Natural killer cell (primary cell): ENCODE data around the gene RTTN. TPM values are rescaled to one million over a fixed set of nuclear protein-coding genes. Genes with fewer than 3 reads are reported as not detected.

Source experiments
- ATAC-seq, 3 donors: fragments of 150-1000 bp in 2 of 3; fragments of 200-7000 bp in 1 of 3; cut with Tn5 transposase; 1 replicate in 1 of 3; 2 replicates in 2 of 3; pipeline ENCODE4 v1.10.0; 2021; ENCODE audit warnings: mild to moderate bottlenecking in 2 of 3, moderate library complexity in 2 of 3
- DNase-seq, 2 donors: peaks; one replicate each; pipeline versions ENCODE4 v3.0.0 to v3.0.0-alpha.2; 2013 to 2021; ENCODE audit warnings: mixed read lengths in 1 of 2
- H3K27ac ChIP-seq: one replicate; pipeline ENCODE4 v1.5.1; 2013; ENCODE audit warnings: mild to moderate bottlenecking, low read length
- H3K27me3 ChIP-seq: one replicate; pipeline ENCODE4 v1.6.1; 2013; ENCODE audit warnings: low read length; ENCODE audit not compliant: control insufficient read depth, insufficient read depth
- H3K36me3 ChIP-seq: one replicate; pipeline ENCODE4 v1.6.1; 2013; ENCODE audit warnings: low read length; ENCODE audit not compliant: control insufficient read depth, insufficient read depth
- H3K4me1 ChIP-seq: one replicate; pipeline ENCODE4 v1.6.1; 2013; ENCODE audit warnings: low read length; ENCODE audit not compliant: control insufficient read depth, insufficient read depth
- H3K4me3 ChIP-seq: one replicate; pipeline ENCODE4 v1.5.1; 2013; ENCODE audit warnings: low read length
- H3K9me3 ChIP-seq: one replicate; pipeline ENCODE4 v1.6.1; 2013; ENCODE audit warnings: low read length; ENCODE audit not compliant: control insufficient read depth, insufficient read depth
- H3K27ac Mint-ChIP-seq, 2 donors: one replicate each; pipeline ENCODE4 v1.8.0; 2022; ENCODE audit warnings: mild to moderate bottlenecking in 2 of 2, mixed read lengths in 2 of 2, moderate library complexity in 1 of 2
- H3K27me3 Mint-ChIP-seq, 2 donors: one replicate each; pipeline ENCODE4 v1.8.0; 2022; ENCODE audit warnings: low read depth in 2 of 2, mixed read lengths in 2 of 2
- H3K36me3 Mint-ChIP-seq: one replicate; pipeline ENCODE4 v1.8.0; 2022; ENCODE audit warnings: mixed read lengths
- H3K4me1 Mint-ChIP-seq, 2 donors: one replicate each; pipeline ENCODE4 v1.8.0; 2022; ENCODE audit warnings: mixed read lengths in 2 of 2
- H3K4me3 Mint-ChIP-seq: one replicate; pipeline ENCODE4 v1.8.0; 2022; ENCODE audit warnings: mild to moderate bottlenecking, moderate library complexity, mixed read lengths
- H3K9me3 Mint-ChIP-seq, 2 donors: one replicate each; pipeline ENCODE4 v1.8.0; 2022; ENCODE audit warnings: mixed read lengths in 2 of 2
- WGBS: methylation state at CpG from one replicate; pipeline ENCODE4 v1.1.7; 2013; ENCODE audit warnings: missing lambda C conversion rate; ENCODE audit not compliant: insufficient coverage; 5-methylcytosine and 5-hydroxymethylcytosine counted together
- intact Hi-C: fragments of 100-400 bp; cut with micrococcal nuclease; formaldehyde crosslinking; loops from one replicate; pipeline ENCODE4 v1.14.2; 2022
- total RNA-seq, 4 donors: library from RNA; stranded (reverse); fragments of 120-200 nt in 1 of 4; gene quantifications; one replicate each; pipeline versions ENCODE4 v1.2.3 to v1.2.4, GENCODE V29; 2013 to 2022
- TF ChIP-seq, protein P1 (sequence below): fragments of 200-600 bp; IDR thresholded peaks from one replicate; pipeline ENCODE4 v1.8.0; 2022; ENCODE audit warnings: antibody characterized with exemption

Gene RTTN
- total RNA-seq, 3 donors from 2014 or later (not counting 1 experiment from before 2014, with no cell fraction given) = 33.0 to 41.0 (median 35.5) TPM

DNA sequence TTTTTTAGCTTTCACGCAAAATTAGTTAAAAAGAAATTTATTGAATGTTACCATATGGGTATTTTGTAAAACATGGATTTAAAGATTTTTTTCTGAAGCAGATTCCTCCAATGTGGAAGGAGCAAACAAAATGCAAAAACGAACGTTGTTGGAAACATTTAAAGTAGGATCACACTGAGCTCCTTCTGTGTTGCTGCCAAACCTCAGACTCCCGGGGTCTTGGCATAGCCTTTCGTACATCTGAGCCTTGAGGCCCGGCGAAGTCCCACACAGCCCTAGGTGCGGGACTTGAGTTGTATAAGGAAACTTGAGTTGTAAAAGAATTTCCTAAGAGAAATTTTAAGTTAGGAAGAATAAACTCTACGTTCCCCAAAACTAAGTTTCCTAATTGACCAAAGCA, 205.8 kb downstream of the RTTN start:
- Mint-ChIP-seq H3K4me1 (peaks cover 8 to 13% of the 10 kb centered on the region in 2 donors), H3K27me3 (no peaks in the 10 kb centered on the region), H3K9me3 (no peaks in the 10 kb centered on the region), H3K27ac (no peak overlapping the region), H3K4me3 (no peak overlapping the region), H3K36me3 (peaks cover 5% of the 10 kb centered on the region)
- Histone ChIP-seq H3K9me3 (no peaks in the 10 kb centered on the region), H3K4me3 (no peak overlapping the region), H3K36me3 (peaks cover 3% of the 10 kb centered on the region), H3K4me1 (no peaks in the 10 kb centered on the region), H3K27me3 (no peaks in the 10 kb centered on the region), H3K27ac (no peak overlapping the region)
- TF ChIP-seq, protein P1, sequence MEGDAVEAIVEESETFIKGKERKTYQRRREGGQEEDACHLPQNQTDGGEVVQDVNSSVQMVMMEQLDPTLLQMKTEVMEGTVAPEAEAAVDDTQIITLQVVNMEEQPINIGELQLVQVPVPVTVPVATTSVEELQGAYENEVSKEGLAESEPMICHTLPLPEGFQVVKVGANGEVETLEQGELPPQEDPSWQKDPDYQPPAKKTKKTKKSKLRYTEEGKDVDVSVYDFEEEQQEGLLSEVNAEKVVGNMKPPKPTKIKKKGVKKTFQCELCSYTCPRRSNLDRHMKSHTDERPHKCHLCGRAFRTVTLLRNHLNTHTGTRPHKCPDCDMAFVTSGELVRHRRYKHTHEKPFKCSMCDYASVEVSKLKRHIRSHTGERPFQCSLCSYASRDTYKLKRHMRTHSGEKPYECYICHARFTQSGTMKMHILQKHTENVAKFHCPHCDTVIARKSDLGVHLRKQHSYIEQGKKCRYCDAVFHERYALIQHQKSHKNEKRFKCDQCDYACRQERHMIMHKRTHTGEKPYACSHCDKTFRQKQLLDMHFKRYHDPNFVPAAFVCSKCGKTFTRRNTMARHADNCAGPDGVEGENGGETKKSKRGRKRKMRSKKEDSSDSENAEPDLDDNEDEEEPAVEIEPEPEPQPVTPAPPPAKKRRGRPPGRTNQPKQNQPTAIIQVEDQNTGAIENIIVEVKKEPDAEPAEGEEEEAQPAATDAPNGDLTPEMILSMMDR = no peak
- WGBS = 96% methylated on average over 7 of the region's 9 CpGs
- intact Hi-C loops = no loop called here
- DNase-seq = no peak
- no peak for ATAC-seq

DNA sequence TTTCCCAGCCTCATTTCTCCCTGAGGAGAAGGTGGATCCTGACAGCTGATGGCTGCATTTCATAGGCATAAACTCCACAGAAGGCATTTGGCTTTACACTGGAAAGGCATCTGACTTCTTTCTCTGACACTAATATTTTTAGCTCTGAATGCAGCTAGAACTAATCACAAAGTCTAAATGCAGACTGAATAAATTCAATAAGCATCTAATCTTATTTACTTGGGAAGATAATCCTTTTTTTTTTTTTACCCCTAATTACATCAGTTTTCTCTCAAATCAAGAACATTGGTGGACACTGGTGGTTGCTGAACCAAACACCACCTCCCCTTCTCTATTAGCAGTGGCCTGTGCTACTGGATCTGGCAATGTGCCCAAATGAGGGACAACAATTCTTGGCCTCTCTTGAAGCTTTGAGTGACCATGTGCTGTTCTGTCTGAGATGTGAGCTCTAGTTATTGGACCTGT, 206.9 kb downstream of the RTTN start:
- no peak overlapping the region for H3K4me3 Mint-ChIP-seq
- ATAC-seq = no peak
- H3K27ac Mint-ChIP-seq = no peak overlapping the region
- Histone ChIP-seq H3K36me3 (no peaks in the 10 kb centered on the region), H3K27ac (no peak overlapping the region), H3K4me1 (no peaks in the 10 kb centered on the region), H3K27me3 (no peaks in the 10 kb centered on the region), H3K4me3 (no peak overlapping the region), H3K9me3 (no peaks in the 10 kb centered on the region)
- H3K4me1 Mint-ChIP-seq = peaks cover 8 to 13% of the 10 kb centered on the region in 2 donors
- intact Hi-C loops = no loop called here
- H3K36me3 Mint-ChIP-seq = peaks cover 6% of the 10 kb centered on the region
- no peaks in the 10 kb centered on the region for H3K9me3 Mint-ChIP-seq
- TF ChIP-seq, protein P1 = no peak
- no peaks in the 10 kb centered on the region for H3K27me3 Mint-ChIP-seq
- no peak for DNase-seq

GRCh38 chr18:69996951-69997798, 208.3 kb downstream of the RTTN start:
- Histone ChIP-seq H3K27me3 (no peaks in the 10 kb centered on the region), H3K9me3 (no peaks in the 10 kb centered on the region), H3K4me1 (no peaks in the 10 kb centered on the region), H3K4me3 (no peak overlapping the region), H3K27ac (no peak overlapping the region), H3K36me3 (no peaks in the 10 kb centered on the region)
- ATAC-seq = no peak
- intact Hi-C loops = no loop called here
- Mint-ChIP-seq H3K27ac (no peak overlapping the region), H3K27me3 (no peaks in the 10 kb centered on the region), H3K4me1 (peaks cover 8 to 13% of the 10 kb centered on the region in 2 donors), H3K36me3 (peaks cover 11% of the 10 kb centered on the region), H3K4me3 (no peak overlapping the region), H3K9me3 (no peaks in the 10 kb centered on the region)
- 89% methylated on average over 6 of the region's 7 CpGs for WGBS
- TF ChIP-seq, protein P1 = no peak
- no peak for DNase-seq

GRCh38 chr18:69996417-69996816, 209.1 kb downstream of the RTTN start:
- no peaks in the 10 kb centered on the region for H3K9me3 Mint-ChIP-seq
- Histone ChIP-seq H3K36me3 (no peaks in the 10 kb centered on the region), H3K27me3 (no peaks in the 10 kb centered on the region), H3K9me3 (no peaks in the 10 kb centered on the region), H3K27ac (no peak overlapping the region), H3K4me1 (no peaks in the 10 kb centered on the region), H3K4me3 (no peak overlapping the region)
- no peaks in the 10 kb centered on the region for H3K27me3 Mint-ChIP-seq
- TF ChIP-seq, protein P1 = no peak
- peaks cover 8 to 13% of the 10 kb centered on the region in 2 donors for H3K4me1 Mint-ChIP-seq
- no peak for DNase-seq
- 97% methylated on average over 2 of the region's 2 CpGs for WGBS
- no peak for ATAC-seq
- peaks cover 11% of the 10 kb centered on the region for H3K36me3 Mint-ChIP-seq
- intact Hi-C loops = no loop called here
- H3K4me3 Mint-ChIP-seq = no peak overlapping the region
- no peak overlapping the region for H3K27ac Mint-ChIP-seq
